Measurements from ENCODE around the gene DLL1. TPM values are rescaled to one million over a fixed set of nuclear protein-coding genes. Genes with fewer than 3 reads are reported as not detected.

Gene DLL1
- total RNA-seq, 1 experiment from 2014 or later = 0.84 TPM

- H3K9ac ChIP-seq (ENCODE audit: low read length) = no peak overlapping the region
- peak overlapping the region; percentile 75 for H3K4me3 ChIP-seq (ENCODE audit: low read length)
- no TSS peak for BruUV-seq (replicated peaks)
- peaks cover 41% of the 10 kb centered on the region for H3K27me3 ChIP-seq (ENCODE audit: low read length)
- CTCF ChIA-PET = no interaction called here
- no peak for TF ChIP-seq CTCF (conservative IDR thresholded peaks at IDR 0.05; ENCODE audit: low read depth, low read length)
- TF ChIP-seq EZH2phosphoT487 (IDR thresholded peaks at IDR 0.05; ENCODE audit: borderline replicate concordance, low read length) = no peak
- TF ChIP-seq EZH2 (IDR thresholded peaks at IDR 0.05; ENCODE audit: low read length, unreplicated experiment) = no peak
- H3K36me3 ChIP-seq (ENCODE audit: low read depth, low read length) = no peaks in the 10 kb centered on the region
- H2AFZ ChIP-seq (ENCODE audit: low read length) = peak overlapping the region; percentile 61
- no peaks in the 10 kb centered on the region for H3K9me2 ChIP-seq (replicated peaks; ENCODE audit: low read length)
- H3F3A ChIP-seq (ENCODE audit: low read length, unreplicated experiment) = no peaks in the 10 kb centered on the region
- no peak for DNase-seq
- 0 out of 2 replicates have a peak, but pooled peaks have one; percentile 6 for ATAC-seq
- H3K9me3 ChIP-seq (ENCODE audit: low read length) = no peaks in the 10 kb centered on the region
- peak overlapping the region; percentile 90 for H3K4me2 ChIP-seq (ENCODE audit: low read length)
- POLR2A ChIA-PET (ENCODE audit: unreplicated experiment) = no interaction called here
- H3K27ac ChIP-seq (ENCODE audit: low read length) = no peak overlapping the region
- intact Hi-C loops (cut with micrococcal nuclease) = no loop called here
- H4K20me1 ChIP-seq (ENCODE audit: low read length) = no peaks in the 10 kb centered on the region
- H3K79me2 ChIP-seq (ENCODE audit: low read length) = no peaks in the 10 kb centered on the region
- peaks cover 7% of the 10 kb centered on the region for H3K4me1 ChIP-seq (ENCODE audit: insufficient read depth, low read length)
Measured at GRCh38 chr6:170289180-170289931, 1.5 kb downstream of the DLL1 start.

DNA sequence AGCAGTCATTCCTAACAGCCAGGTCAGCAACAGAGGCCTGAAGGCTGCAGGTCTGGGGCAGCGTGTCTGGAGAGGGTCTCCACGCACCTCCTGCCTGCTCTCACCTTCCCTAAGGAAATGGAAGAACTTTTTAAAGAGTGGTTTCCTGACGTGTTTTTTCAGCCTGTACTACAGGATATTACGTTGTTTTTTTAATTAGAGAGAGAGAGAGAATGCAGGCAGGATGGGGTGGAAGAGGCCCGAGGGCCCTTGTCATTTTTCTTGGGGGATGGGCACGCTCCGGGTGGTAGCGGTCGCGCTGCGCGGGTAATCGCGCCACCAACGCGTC is 2.1 kb downstream of the DLL1 start:
- Histone ChIP-seq H3K27ac (ENCODE audit: low read length) (no peak overlapping the region), H3K4me1 (ENCODE audit: insufficient read depth, low read length) (peaks cover 7% of the 10 kb centered on the region), H3K4me3 (ENCODE audit: low read length) (peak overlapping the region; percentile 75), H3K4me2 (ENCODE audit: low read length) (peak overlapping the region; percentile 90), H3K9ac (ENCODE audit: low read length) (no peak overlapping the region), H3K79me2 (ENCODE audit: low read length) (no peaks in the 10 kb centered on the region), H2AFZ (ENCODE audit: low read length) (peak overlapping the region; percentile 61), H3F3A (ENCODE audit: low read length, unreplicated experiment) (no peaks in the 10 kb centered on the region), H3K9me2 (replicated peaks; ENCODE audit: low read length) (no peaks in the 10 kb centered on the region), H4K20me1 (ENCODE audit: low read length) (no peaks in the 10 kb centered on the region), H3K36me3 (ENCODE audit: low read depth, low read length) (no peaks in the 10 kb centered on the region), H3K9me3 (ENCODE audit: low read length) (no peaks in the 10 kb centered on the region), H3K27me3 (ENCODE audit: low read length) (peaks cover 35% of the 10 kb centered on the region)
- intact Hi-C loops (cut with micrococcal nuclease) = no loop called here
- no peak for ATAC-seq
- no peak for DNase-seq
- POLR2A ChIA-PET (ENCODE audit: unreplicated experiment) = no interaction called here
- TF ChIP-seq EZH2phosphoT487 (IDR thresholded peaks at IDR 0.05; ENCODE audit: borderline replicate concordance, low read length) (no peak), EZH2 (IDR thresholded peaks at IDR 0.05; ENCODE audit: low read length, unreplicated experiment) (no peak), CTCF (conservative IDR thresholded peaks at IDR 0.05; ENCODE audit: low read depth, low read length) (no peak)
- no TSS peak for BruUV-seq (replicated peaks)
- CTCF ChIA-PET = no interaction called here

GRCh38 chr6:170288091-170288631 is 2.7 kb downstream of the DLL1 start:
- Histone ChIP-seq H4K20me1 (ENCODE audit: low read length) (no peaks in the 10 kb centered on the region), H3K27me3 (ENCODE audit: low read length) (peaks cover 29% of the 10 kb centered on the region; the same call in 1 of the 2 replicates), H3F3A (ENCODE audit: low read length, unreplicated experiment) (no peaks in the 10 kb centered on the region), H2AFZ (ENCODE audit: low read length) (no peak overlapping the region), H3K4me2 (ENCODE audit: low read length) (no peak overlapping the region), H3K79me2 (ENCODE audit: low read length) (no peaks in the 10 kb centered on the region), H3K36me3 (ENCODE audit: low read depth, low read length) (no peaks in the 10 kb centered on the region), H3K9me3 (ENCODE audit: low read length) (no peaks in the 10 kb centered on the region), H3K27ac (ENCODE audit: low read length) (no peak overlapping the region), H3K4me3 (ENCODE audit: low read length) (no peak overlapping the region), H3K4me1 (ENCODE audit: insufficient read depth, low read length) (peaks cover 7% of the 10 kb centered on the region), H3K9ac (ENCODE audit: low read length) (no peak overlapping the region), H3K9me2 (replicated peaks; ENCODE audit: low read length) (no peaks in the 10 kb centered on the region)
- intact Hi-C loops (cut with micrococcal nuclease) = no loop called here
- CTCF ChIA-PET = no interaction called here
- ATAC-seq = no peak
- no TSS peak for BruUV-seq (replicated peaks)
- POLR2A ChIA-PET (ENCODE audit: unreplicated experiment) = no interaction called here
- DNase-seq = no peak
- TF ChIP-seq EZH2 (IDR thresholded peaks at IDR 0.05; ENCODE audit: low read length, unreplicated experiment) = no peak
- TF ChIP-seq EZH2phosphoT487 (IDR thresholded peaks at IDR 0.05; ENCODE audit: borderline replicate concordance, low read length) = no peak
- TF ChIP-seq CTCF (conservative IDR thresholded peaks at IDR 0.05; ENCODE audit: low read depth, low read length) = no peak
